22Rv1 (cell line): Measurements from ENCODE around the gene BIRC7.
A peak's percentile ranks its signal among the peaks of the same experiment; 100 is the strongest.

Experiments used
- H3K27ac ChIP-seq: fragments of 450-650 bp; 2 replicates; pipeline ENCODE4 v1.5.1; 2017
- CTCF ChIP-seq: fragments of 450-650 bp; IDR thresholded peaks from 2 replicates; pipeline ENCODE4 v1.5.1; 2017; ENCODE audit warnings: mild to moderate bottlenecking
- ZFX ChIP-seq: fragments of 450-650 bp; IDR thresholded peaks from 2 replicates; pipeline ENCODE4 v1.6.1; 2017; ENCODE audit warnings: antibody characterized with exemption, borderline replicate concordance

The BIRC7 gene

DNA sequence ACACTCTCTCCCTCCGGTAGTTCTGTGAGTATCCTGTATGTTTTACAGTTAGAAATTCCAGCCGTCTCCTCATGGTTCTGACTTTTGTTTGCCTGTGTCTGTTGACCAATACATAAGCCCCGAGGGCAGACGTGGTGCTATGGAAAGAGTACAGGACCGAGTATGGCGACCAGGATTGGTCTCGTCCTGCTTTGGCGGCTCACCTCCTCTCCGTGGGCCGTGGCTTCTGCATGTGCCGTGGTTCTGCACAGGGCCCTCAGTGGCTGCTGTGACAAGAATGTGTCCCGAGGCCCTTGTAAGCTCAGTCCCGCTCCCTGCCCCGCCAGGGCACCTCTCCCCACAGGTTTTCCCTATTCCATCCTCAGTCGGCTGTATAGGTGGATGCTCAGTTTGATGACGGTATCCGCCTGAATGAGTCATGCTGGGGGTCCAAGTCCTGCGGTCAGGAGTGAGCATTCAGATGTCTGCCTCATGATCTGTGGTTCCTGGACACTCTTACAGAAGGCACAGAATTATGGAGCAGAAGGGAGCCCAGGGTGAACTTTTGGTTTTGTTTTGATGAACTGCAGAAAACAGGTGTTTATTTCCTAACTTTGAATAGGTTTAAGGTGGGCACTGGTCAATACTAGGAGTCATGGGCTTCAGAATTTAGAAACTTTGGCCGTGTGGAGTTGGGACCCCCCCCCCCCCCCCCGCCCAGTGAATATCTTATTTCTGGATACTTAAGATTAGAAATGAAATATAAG lies 38.1 kb downstream of the BIRC7 start:
- peak overlapping the region; percentile 61 for H3K27ac ChIP-seq

GRCh38 chr20:63274381-63275228 lies 38.9 kb downstream of the BIRC7 start:
- TF ChIP-seq CTCF (no peak), ZFX (no peak)
- H3K27ac ChIP-seq: no peak overlapping the region

More for the DNA sequence above, 38.1 kb downstream of the BIRC7 start:
- TF ChIP-seq CTCF: no peak
- no peak for TF ChIP-seq ZFX

GRCh38 chr20:63275825-63276224 lies 40.1 kb downstream of the BIRC7 start:
- TF ChIP-seq ZFX: no peak
- TF ChIP-seq CTCF: no peak
- H3K27ac ChIP-seq: no peak overlapping the region

- no peak overlapping the region for H3K27ac ChIP-seq
- TF ChIP-seq ZFX: no peak
- no peak for TF ChIP-seq CTCF
Measured at GRCh38 chr20:63276956-63277355, 41.3 kb downstream of the BIRC7 start.

DNA sequence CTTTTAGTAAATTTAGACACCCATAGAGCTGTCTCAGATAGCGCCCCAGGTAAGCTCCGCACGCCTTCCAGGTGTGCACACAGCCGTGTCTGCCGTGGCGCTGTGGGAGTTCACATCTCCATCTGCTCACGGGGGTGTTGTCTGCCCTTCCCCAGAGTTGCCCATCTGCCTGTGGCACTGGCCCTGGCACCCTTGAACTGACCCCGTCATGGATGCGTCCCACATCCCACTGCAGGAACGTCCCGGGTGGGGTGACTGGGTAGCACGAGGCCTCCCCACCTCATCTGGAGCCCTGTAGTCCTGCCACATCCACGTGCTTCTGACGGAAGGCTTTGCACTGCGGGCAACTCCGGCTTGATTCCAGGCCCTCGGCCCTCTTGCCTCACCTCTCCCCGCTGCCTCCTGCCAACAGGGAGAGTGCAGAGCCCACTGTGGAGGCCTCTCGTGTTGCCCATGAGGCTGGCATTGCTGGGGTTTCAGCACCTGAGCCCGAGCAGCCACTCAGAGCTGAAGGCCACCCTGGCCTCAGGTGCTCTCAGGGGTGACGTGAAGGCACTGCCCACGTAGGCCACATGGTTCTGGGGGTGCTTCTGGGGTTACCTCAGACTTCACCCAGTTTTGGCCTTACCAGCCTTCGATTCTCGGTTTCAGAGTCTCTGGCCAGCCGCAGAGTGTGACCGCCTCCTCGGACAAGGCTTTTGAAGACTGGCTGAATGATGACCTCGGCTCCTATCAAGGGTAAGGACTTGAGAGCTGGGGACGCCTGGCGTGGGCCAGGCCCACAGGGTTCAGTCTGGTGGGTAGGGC lies 42.0 kb downstream of the BIRC7 start:
- H3K27ac ChIP-seq: no peak overlapping the region
- TF ChIP-seq CTCF: no peak
- no peak for TF ChIP-seq ZFX

GRCh38 chr20:63278661-63279060 lies 43.0 kb downstream of the BIRC7 start:
- TF ChIP-seq ZFX: no peak
- no peak for TF ChIP-seq CTCF

GRCh38 chr20:63279931-63280330 lies 44.2 kb downstream of the BIRC7 start:
- no peak for TF ChIP-seq ZFX
- no peak for TF ChIP-seq CTCF
- H3K27ac ChIP-seq: no peak overlapping the region

More at GRCh38 chr20:63278661-63279060, 43.0 kb downstream of the BIRC7 start:
- no peak overlapping the region for H3K27ac ChIP-seq
